Measurements from ENCODE around the gene ABLIM2. TPM values are rescaled to one million over a fixed set of nuclear protein-coding genes. Genes with fewer than 3 reads are reported as not detected.
A peak's percentile ranks its signal among the peaks of the same experiment; 100 is the strongest.

The ABLIM2 gene
- total and polyA plus RNA-seq, 2 of the 4 experiments (the other 2 are of a cell fraction) = under 0.01 to 0.10 TPM

DNA sequence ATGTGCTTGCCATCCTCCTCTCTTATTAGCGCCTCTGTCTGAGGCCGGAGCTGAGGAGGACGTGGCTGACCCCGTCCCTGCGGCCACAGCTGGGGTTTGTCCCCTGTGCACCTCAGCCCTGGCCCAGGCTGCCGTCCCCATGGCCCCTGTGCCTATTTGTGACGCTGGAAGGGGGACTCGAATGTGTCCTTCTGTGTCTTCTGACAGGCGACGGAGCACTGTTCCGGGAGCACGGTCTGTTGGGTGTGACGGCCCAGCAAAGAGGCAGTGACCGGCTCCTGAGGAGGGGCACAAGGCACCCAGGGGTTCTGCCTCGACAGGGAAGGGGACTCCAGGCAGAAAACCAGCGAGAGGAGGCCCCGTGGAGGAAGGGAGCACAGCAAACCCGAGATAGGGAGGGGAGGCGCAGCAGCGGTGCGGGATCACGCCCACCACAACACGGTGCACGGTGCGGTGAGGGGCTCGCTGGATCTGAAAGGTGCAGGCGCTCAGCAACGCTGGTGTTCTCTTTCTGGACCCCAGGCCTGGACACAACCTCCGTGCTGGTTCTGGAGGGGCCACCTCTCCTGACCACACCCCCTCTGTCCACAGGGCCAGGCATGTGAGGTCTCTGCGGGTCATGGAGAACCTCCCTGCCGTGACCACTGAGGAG lies 46.1 kb upstream of the ABLIM2 start:
- Histone ChIP-seq H2BK120ac (ENCODE audit: low read depth, low read length) (no peak overlapping the region), H3K9ac (ENCODE audit: low read depth, low read length) (no peak overlapping the region), H3K18ac (ENCODE audit: low read depth, low read length) (no peak overlapping the region), H3K9me3 (ENCODE audit: control insufficient read depth, insufficient read depth, low read length) (no peaks in the 10 kb centered on the region), H3K27me3 (ENCODE audit: control insufficient read depth, insufficient read depth, low read length) (peaks cover 6% of the 10 kb centered on the region), H2BK15ac (ENCODE audit: low read depth, low read length) (no peak overlapping the region), H2BK5ac (ENCODE audit: low read depth, low read length, poor library complexity, severe bottlenecking) (no peak overlapping the region), H2AK5ac (ENCODE audit: low read depth, low read length) (no peak overlapping the region), H4K20me1 (ENCODE audit: insufficient read depth, low read length) (no peaks in the 10 kb centered on the region), H3K23ac (ENCODE audit: low read depth, low read length) (no peak overlapping the region), H3K4me1 (ENCODE audit: control insufficient read depth, insufficient read depth, low read length) (peaks cover 8% of the 10 kb centered on the region; the same call in 1 of the 2 replicates), H4K8ac (ENCODE audit: low read depth in 2 of 2, low read length in 2 of 2) (no peak overlapping the region), H3K9me1 (ENCODE audit: insufficient read depth, low read length) (peaks cover 5% of the 10 kb centered on the region; the same call in 1 of the 2 replicates), H2AK9ac (replicated peaks; ENCODE audit: low read depth, low read length, poor library complexity) (no peak overlapping the region), H4K91ac (ENCODE audit: insufficient read depth, low read depth, low read length) (no peak overlapping the region), H3K27ac (ENCODE audit: insufficient read depth, low read length) (no peak overlapping the region), H3K4me3 (ENCODE audit: insufficient read depth, low read depth, low read length) (no peak overlapping the region), H3K79me1 (ENCODE audit: low read depth in 1 of 2, low read length in 2 of 2) (no peaks in the 10 kb centered on the region), H3K56ac (ENCODE audit: extremely low read depth, insufficient read depth, low read length) (no peak overlapping the region), H4K5ac (ENCODE audit: low read depth, low read length) (no peak overlapping the region), H2AFZ (replicated peaks; ENCODE audit: low read length, poor library complexity) (peak overlapping the region; percentile 16), H2BK20ac (ENCODE audit: low read depth, low read length) (no peak overlapping the region), H3K4ac (ENCODE audit: low read depth, low read length) (no peak overlapping the region), H3K14ac (replicated peaks; ENCODE audit: low read depth, low read length) (no peak overlapping the region; the same call in 1 of the 2 replicates), H3K4me2 (ENCODE audit: low read depth, low read length) (no peak overlapping the region), H3K36me3 (ENCODE audit: control insufficient read depth, insufficient read depth, low read length) (no peaks in the 10 kb centered on the region)
- dilution Hi-C loops (cut with HindIII; ENCODE audit: low sequenced_read_pairs, unreplicated experiment) = no loop called here
- in situ Hi-C loops (cut with MboI; ENCODE audit: low sequenced_read_pairs) = loop anchor here (25.0 kb wide), 1 partner anchor 408 kb away; no protein-coding TSS in a partner anchor
- ChIA-PET CTCF (no interaction called here), POLR2A (ENCODE audit: unreplicated experiment) (no interaction called here)
- intact Hi-C loops (cut with micrococcal nuclease) = no loop called here
- 82% methylated on average over 14 of the region's 31 CpGs; no CpG with 5 or more reads in 1 of the 2 experiments for whole genome bisulfite sequencing, 2 experiments (ENCODE audit: extremely low coverage in 2 of 2, insufficient read length in 1 of 2)
- TF ChIP-seq POLR2A (IDR thresholded peaks at IDR 0.05; ENCODE audit: low read depth, low read length) = no peak
- no peak for TF ChIP-seq SMC3 (IDR thresholded peaks at IDR 0.05; ENCODE audit: low read depth, low read length)
- TF ChIP-seq, protein P1, sequence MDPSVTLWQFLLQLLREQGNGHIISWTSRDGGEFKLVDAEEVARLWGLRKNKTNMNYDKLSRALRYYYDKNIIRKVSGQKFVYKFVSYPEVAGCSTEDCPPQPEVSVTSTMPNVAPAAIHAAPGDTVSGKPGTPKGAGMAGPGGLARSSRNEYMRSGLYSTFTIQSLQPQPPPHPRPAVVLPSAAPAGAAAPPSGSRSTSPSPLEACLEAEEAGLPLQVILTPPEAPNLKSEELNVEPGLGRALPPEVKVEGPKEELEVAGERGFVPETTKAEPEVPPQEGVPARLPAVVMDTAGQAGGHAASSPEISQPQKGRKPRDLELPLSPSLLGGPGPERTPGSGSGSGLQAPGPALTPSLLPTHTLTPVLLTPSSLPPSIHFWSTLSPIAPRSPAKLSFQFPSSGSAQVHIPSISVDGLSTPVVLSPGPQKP (IDR thresholded peaks at IDR 0.05; ENCODE audit: borderline replicate concordance, low read depth, low read length) = no peak
- DNase-seq (no peak), ATAC-seq (ENCODE audit: low read depth) (no peak)
- no TSS peak for BruUV-seq (replicated peaks)
